ENCODE results near the gene RPS6KB1. TPM values are rescaled to one million over a fixed set of nuclear protein-coding genes. Genes with fewer than 3 reads are reported as not detected.
"Not testable (repeated sequence)": the region's sequence is repeated elsewhere in the genome, so short reads cannot be mapped to it uniquely, and the experiment has no call there.

RPS6KB1 gene
- polyA plus RNA-seq, 1 experiment, result 21.9 TPM

DNA sequence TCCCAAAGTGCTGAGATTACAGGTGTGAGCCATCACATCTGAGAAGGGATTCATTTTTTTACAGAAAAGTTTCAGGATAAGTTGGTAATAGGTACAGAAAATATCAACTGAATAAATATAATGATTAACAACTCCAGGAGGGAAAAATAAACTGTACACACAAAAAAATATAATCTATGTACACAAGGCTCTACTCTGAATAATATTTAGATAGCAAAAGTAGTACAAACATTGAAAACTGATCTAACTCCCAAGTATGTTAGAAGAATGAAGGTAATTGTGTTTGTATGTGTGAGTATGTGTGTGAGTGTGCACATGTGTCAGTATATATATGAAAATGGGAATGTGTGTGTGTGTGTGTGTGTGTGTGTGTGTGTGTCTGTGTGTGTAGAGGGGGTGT is 20.6 kb upstream of the RPS6KB1 start:
- DNase-seq (ENCODE audit: low read depth, low spot score), result no peak
- H3K4me3 ChIP-seq (ENCODE audit: low read depth, low read length), result no peak overlapping the region
- no peaks in the 10 kb centered on the region for H3K27me3 ChIP-seq (ENCODE audit: control insufficient read depth, insufficient read depth, low read length)
- TF ChIP-seq, protein P1, sequence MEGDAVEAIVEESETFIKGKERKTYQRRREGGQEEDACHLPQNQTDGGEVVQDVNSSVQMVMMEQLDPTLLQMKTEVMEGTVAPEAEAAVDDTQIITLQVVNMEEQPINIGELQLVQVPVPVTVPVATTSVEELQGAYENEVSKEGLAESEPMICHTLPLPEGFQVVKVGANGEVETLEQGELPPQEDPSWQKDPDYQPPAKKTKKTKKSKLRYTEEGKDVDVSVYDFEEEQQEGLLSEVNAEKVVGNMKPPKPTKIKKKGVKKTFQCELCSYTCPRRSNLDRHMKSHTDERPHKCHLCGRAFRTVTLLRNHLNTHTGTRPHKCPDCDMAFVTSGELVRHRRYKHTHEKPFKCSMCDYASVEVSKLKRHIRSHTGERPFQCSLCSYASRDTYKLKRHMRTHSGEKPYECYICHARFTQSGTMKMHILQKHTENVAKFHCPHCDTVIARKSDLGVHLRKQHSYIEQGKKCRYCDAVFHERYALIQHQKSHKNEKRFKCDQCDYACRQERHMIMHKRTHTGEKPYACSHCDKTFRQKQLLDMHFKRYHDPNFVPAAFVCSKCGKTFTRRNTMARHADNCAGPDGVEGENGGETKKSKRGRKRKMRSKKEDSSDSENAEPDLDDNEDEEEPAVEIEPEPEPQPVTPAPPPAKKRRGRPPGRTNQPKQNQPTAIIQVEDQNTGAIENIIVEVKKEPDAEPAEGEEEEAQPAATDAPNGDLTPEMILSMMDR (IDR thresholded peaks at IDR 0.05; ENCODE audit: low read depth, low read length), result no peak
- CTCF ChIA-PET, result interaction anchor here (0.6 to 2.0 kb wide), 3 partner anchors 13 to 101 kb away, joined by 3 to 7 read pairs (median 6); no protein-coding TSS in a partner anchor
- H3K27ac ChIP-seq (ENCODE audit: low read depth, low read length), result no peak overlapping the region
- POLR2A ChIA-PET, result no interaction called here
- H3K9me3 ChIP-seq (ENCODE audit: control insufficient read depth, insufficient read depth, low read length), result no peaks in the 10 kb centered on the region

DNA sequence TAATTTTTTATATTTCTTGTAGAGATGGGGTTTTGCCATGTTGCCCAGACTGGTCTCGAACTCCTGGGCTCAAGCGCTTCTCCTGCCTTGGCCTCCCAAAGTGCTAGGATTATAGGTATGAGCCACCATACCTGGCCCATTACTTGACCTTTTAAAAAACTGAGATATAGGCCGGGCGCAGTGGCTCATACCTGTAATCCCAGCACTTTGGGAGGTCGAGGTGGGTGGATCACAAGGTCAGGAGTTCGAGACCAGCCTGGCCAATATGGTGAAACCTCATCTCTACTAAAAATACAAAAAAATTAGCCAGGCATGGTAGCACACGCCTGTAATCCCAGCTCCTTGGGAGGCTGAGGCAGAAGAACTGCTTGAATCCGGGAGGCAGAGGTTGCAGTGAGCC is 19.5 kb upstream of the RPS6KB1 start:
- CTCF ChIA-PET, result interaction anchor here (0.6 to 1.3 kb wide), 2 partner anchors 14 to 173 kb away, joined by 3 to 7 read pairs; no protein-coding TSS in a partner anchor
- H3K27me3 ChIP-seq (ENCODE audit: control insufficient read depth, insufficient read depth, low read length); POLR2A ChIA-PET; H3K4me3 ChIP-seq (ENCODE audit: low read depth, low read length); H3K9me3 ChIP-seq (ENCODE audit: control insufficient read depth, insufficient read depth, low read length); DNase-seq (ENCODE audit: low read depth, low spot score); H3K27ac ChIP-seq (ENCODE audit: low read depth, low read length): not testable (repeated sequence)

DNA sequence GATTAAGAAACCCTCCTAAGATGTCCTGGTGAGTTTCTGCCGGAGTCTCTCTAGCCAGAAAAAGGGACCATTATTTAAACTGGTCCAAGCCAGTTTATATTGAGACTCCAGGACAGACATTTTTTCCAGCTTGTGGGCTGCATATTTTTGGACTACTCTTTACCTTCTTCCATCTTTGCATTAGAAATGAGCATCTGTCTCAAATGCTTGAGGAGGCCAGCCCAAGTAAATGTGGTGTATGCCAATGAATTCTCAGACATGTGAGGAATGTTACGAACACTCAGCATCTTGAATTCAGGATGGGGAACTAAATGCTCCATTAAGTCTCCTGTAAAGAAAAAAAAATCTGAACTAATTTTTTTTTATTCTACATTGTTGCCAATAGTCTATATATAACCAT is 18.5 kb upstream of the RPS6KB1 start:
- no peak for DNase-seq (ENCODE audit: low read depth, low spot score)
- TF ChIP-seq, protein P1 (IDR thresholded peaks at IDR 0.05; ENCODE audit: low read depth, low read length), result no peak
- H3K9me3 ChIP-seq (ENCODE audit: control insufficient read depth, insufficient read depth, low read length), result no peaks in the 10 kb centered on the region
- CTCF ChIA-PET, result interaction anchor here (1.1 kb wide), 1 partner anchor 40 kb away, joined by 3 read pairs; no protein-coding TSS in a partner anchor
- H3K27me3 ChIP-seq (ENCODE audit: control insufficient read depth, insufficient read depth, low read length), result no peaks in the 10 kb centered on the region
- POLR2A ChIA-PET, result no interaction called here
- no peak overlapping the region for H3K4me3 ChIP-seq (ENCODE audit: low read depth, low read length)
- H3K27ac ChIP-seq (ENCODE audit: low read depth, low read length), result no peak overlapping the region

DNA sequence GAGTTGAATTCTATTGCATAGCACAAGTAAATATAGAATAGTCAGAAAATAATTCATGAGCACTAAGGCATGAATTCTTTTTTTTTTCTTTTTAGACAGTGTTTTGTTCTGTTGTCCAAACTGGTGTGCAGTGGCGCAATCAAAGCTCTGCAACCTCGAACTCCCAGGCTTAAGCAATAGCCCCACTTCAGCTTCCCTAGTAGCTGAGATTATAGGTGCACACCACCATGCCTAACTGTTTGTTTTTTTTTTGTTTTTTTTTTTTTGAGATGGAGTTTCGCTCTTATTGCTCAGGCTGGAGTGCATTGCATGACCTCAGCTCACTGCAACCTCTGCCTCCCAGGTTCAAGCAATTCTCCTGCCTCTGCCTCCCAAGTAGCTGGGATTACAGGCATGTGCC is 16.8 kb upstream of the RPS6KB1 start:
- DNase-seq (ENCODE audit: low read depth, low spot score), result no peak
- Histone ChIP-seq H3K27ac (ENCODE audit: low read depth, low read length) (no peak overlapping the region), H3K9me3 (ENCODE audit: control insufficient read depth, insufficient read depth, low read length) (no peaks in the 10 kb centered on the region), H3K4me3 (ENCODE audit: low read depth, low read length) (no peak overlapping the region), H3K27me3 (ENCODE audit: control insufficient read depth, insufficient read depth, low read length) (no peaks in the 10 kb centered on the region)
- CTCF ChIA-PET, result interaction anchor here (0.6 to 0.7 kb wide), 2 partner anchors 38 to 73 kb away, joined by 3 read pairs; no protein-coding TSS in a partner anchor
- TF ChIP-seq, protein P1 (IDR thresholded peaks at IDR 0.05; ENCODE audit: low read depth, low read length), result no peak
- POLR2A ChIA-PET, result interaction anchor here (0.6 kb wide), 1 partner anchor 29 kb away, joined by 4 read pairs; no protein-coding TSS in a partner anchor

DNA sequence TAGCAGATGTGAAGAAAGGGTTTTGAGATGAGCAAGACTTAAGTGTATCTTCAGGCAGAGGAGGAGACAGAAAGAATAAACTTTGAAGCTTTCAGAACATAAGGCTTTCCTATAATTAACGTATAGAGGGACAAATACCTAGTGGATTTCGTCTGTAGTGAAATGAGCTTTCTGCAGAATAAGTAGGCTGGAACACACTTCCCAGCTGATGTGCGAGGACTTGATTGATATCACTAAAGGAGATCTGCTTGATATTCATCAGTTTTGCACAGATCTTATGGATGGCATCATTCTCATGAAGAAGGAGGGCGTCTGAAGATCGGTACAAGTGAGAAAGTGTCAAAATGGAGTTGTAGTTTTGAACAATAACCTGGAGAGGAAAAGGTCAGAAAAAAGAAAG is 15.0 kb upstream of the RPS6KB1 start:
- DNase-seq (ENCODE audit: low read depth, low spot score), result no peak
- TF ChIP-seq, protein P1 (IDR thresholded peaks at IDR 0.05; ENCODE audit: low read depth, low read length), result no peak
- ChIA-PET POLR2A (no interaction called here), CTCF (no interaction called here)
- Histone ChIP-seq H3K9me3 (ENCODE audit: control insufficient read depth, insufficient read depth, low read length) (no peaks in the 10 kb centered on the region), H3K27ac (ENCODE audit: low read depth, low read length) (no peak overlapping the region), H3K27me3 (ENCODE audit: control insufficient read depth, insufficient read depth, low read length) (no peaks in the 10 kb centered on the region), H3K4me3 (ENCODE audit: low read depth, low read length) (no peak overlapping the region)

Measured in AG04450 (cell line).